A673 (cell line): ENCODE results near the gene NOL3.

ENCODE experiments used
- EZH2 ChIP-seq: fragments of 200-600 bp; sonication (generic); IDR thresholded peaks from 2 replicates; pipeline ENCODE4 v1.6.1; 2017; ENCODE audit warnings: borderline replicate concordance, low read depth, mild to moderate bottlenecking, mixed read lengths, antibody characterized with exemption, low read length; ENCODE audit not compliant: poor library complexity, severe bottlenecking
- TF ChIP-seq, protein P1 (sequence below): fragments of 300-800, 200-600 bp; sonication (generic); conservative IDR thresholded peaks from 2 replicates; pipeline ENCODE4 v1.5.1; 2017; ENCODE audit warnings: low read depth, mild to moderate bottlenecking, antibody characterized with exemption, low read length, moderate library complexity, mixed read lengths

DNA sequence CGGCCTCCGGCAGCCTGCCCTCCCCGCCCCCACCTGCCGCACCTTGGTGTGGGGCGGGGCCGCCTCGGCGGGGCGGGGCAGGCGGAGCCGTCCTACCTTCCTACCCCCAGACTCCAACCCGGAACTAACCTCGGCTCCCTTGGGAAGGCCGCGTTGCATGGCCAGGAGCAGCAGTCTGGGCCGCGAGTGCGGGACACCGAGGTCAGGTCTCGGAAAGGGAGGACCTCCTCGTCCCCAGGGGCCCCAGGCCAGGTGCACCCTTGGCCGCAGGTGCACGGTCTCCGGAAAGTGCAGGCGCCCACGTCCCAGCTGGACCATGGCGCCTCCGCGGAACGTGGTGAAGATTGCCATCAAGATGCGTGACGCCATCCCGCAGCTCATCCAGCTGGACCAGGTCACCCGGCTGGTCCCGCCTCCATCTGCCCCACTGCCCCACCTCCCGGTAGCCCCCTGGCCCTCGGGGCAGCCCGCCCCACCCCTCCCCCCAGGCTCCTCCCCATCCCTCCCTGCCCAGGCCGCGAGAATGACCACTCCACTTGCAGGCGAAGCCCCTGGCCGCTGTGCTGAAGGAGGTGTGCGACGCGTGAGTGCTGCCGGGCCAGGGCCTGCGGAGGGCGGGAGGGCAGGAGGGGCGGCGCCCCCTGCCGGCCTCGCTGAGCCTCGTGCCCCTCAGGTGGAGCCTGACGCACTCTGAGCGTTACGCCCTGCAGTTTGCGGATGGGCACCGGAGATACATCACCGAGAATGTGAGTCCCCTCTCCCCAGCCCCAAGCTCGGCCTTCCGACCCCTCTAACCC is 28.9 kb downstream of the NOL3 start, which contains the start of gene ELMO3:
- TF ChIP-seq, protein P1, sequence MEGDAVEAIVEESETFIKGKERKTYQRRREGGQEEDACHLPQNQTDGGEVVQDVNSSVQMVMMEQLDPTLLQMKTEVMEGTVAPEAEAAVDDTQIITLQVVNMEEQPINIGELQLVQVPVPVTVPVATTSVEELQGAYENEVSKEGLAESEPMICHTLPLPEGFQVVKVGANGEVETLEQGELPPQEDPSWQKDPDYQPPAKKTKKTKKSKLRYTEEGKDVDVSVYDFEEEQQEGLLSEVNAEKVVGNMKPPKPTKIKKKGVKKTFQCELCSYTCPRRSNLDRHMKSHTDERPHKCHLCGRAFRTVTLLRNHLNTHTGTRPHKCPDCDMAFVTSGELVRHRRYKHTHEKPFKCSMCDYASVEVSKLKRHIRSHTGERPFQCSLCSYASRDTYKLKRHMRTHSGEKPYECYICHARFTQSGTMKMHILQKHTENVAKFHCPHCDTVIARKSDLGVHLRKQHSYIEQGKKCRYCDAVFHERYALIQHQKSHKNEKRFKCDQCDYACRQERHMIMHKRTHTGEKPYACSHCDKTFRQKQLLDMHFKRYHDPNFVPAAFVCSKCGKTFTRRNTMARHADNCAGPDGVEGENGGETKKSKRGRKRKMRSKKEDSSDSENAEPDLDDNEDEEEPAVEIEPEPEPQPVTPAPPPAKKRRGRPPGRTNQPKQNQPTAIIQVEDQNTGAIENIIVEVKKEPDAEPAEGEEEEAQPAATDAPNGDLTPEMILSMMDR, result no peak; the same call in 1 of the 2 replicates
- TF ChIP-seq EZH2, result no peak
